Measurements from ENCODE around the gene HOXD8. TPM values are rescaled to one million over a fixed set of nuclear protein-coding genes. Genes with fewer than 3 reads are reported as not detected.
A peak's percentile ranks its signal among the peaks of the same experiment; 100 is the strongest.

HOXD8 gene
- total RNA-seq, 1 donor from 2014 or later = not detected

DNA sequence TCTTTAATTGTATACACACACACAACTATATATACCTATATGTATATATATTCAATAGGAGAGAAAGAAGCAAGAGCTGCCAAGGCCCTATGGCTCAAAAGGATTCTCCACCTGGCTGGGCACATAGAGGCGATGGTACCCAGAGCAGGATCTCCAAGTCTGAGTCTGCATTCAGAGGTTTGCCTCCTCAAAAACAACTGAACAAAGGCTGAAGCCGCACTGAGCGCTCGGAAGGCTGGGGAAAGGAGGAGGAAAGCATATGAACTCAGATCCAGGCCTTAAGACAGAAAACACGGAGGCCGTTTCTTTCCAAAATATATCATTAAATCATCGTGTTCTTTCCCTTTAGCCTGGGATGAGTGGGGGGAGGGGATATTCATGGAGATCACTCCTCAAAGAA lies 26.3 kb upstream of the HOXD8 start:
- peaks cover 6% of the 10 kb centered on the region for H3K9me3 Mint-ChIP-seq
- H3K36me3 ChIP-seq = no peaks in the 10 kb centered on the region
- no peaks in the 10 kb centered on the region for H3K9me3 ChIP-seq (ENCODE audit: low read depth)
- peaks cover 95% of the 10 kb centered on the region for H4K20me1 ChIP-seq (ENCODE audit: low read depth)
- no peak overlapping the region for H2AFZ ChIP-seq (replicated peaks)
- no peak overlapping the region for H3K4me3 ChIP-seq
- no peak overlapping the region for H3K4me3 Mint-ChIP-seq
- H3K36me3 Mint-ChIP-seq = no peaks in the 10 kb centered on the region
- no peaks in the 10 kb centered on the region for H3F3A ChIP-seq (ENCODE audit: low read depth)
- DNase-seq (ENCODE audit: low spot score) = no peak
- peaks cover 86% of the 10 kb centered on the region for H3K27me3 Mint-ChIP-seq (ENCODE audit: insufficient read depth, low read depth)
- no peak overlapping the region for H3K9ac ChIP-seq
- H3K4me1 Mint-ChIP-seq = peaks cover 10% of the 10 kb centered on the region
- H3K27me3 ChIP-seq = peaks cover 100% of the 10 kb centered on the region
- no peaks in the 10 kb centered on the region for H3K79me2 ChIP-seq (ENCODE audit: low read depth)
- TF ChIP-seq EZH2 (IDR thresholded peaks at IDR 0.05) (peak; percentile 20), EZH2phosphoT487 (IDR thresholded peaks at IDR 0.05) (peak; percentile 5)
- TF ChIP-seq, protein P1, sequence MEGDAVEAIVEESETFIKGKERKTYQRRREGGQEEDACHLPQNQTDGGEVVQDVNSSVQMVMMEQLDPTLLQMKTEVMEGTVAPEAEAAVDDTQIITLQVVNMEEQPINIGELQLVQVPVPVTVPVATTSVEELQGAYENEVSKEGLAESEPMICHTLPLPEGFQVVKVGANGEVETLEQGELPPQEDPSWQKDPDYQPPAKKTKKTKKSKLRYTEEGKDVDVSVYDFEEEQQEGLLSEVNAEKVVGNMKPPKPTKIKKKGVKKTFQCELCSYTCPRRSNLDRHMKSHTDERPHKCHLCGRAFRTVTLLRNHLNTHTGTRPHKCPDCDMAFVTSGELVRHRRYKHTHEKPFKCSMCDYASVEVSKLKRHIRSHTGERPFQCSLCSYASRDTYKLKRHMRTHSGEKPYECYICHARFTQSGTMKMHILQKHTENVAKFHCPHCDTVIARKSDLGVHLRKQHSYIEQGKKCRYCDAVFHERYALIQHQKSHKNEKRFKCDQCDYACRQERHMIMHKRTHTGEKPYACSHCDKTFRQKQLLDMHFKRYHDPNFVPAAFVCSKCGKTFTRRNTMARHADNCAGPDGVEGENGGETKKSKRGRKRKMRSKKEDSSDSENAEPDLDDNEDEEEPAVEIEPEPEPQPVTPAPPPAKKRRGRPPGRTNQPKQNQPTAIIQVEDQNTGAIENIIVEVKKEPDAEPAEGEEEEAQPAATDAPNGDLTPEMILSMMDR (IDR thresholded peaks at IDR 0.05) = no peak
- H3K27ac ChIP-seq = no peak overlapping the region
- no peak overlapping the region for H3K4me2 ChIP-seq
- no peaks in the 10 kb centered on the region for H3K4me1 ChIP-seq
- H3K27ac Mint-ChIP-seq = no peak overlapping the region

DNA sequence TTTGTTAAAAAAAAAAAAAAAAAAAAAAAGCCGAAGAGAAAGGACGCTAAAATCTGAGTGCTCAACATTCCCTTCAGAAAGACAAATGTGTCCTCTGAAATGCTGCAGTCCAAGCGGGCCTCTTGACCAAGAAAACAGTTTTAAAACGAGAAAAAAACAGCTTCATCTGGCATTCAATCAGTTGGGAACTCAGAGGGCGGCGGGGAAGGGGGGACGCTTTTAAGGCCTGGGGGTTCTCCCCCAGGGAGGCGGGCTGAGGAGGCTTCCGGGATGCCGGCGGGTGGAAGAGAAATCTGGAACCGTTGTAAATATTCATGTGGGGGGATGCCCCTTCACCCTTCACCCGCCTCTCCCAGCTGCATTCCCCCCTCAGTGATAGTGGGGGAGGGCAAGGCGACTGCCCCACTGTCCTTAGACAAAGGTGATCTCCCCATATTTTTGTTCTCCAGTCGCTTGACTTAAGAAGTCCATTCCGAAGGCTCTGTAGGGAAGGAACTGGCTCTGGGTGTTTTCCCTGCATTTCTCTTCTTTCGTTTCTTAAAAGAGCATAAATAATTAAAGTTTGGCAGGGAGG lies 25.7 kb upstream of the HOXD8 start:
- Mint-ChIP-seq H3K4me3 (no peak overlapping the region), H3K36me3 (no peaks in the 10 kb centered on the region), H3K9me3 (peaks cover 7% of the 10 kb centered on the region), H3K4me1 (peaks cover 10% of the 10 kb centered on the region), H3K27me3 (ENCODE audit: insufficient read depth, low read depth) (peaks cover 86% of the 10 kb centered on the region), H3K27ac (no peak overlapping the region)
- Histone ChIP-seq H3K79me2 (ENCODE audit: low read depth) (no peaks in the 10 kb centered on the region), H3K4me2 (no peak overlapping the region), H3K36me3 (no peaks in the 10 kb centered on the region), H3K27ac (no peak overlapping the region), H2AFZ (replicated peaks) (no peak overlapping the region), H3K4me1 (no peaks in the 10 kb centered on the region), H3K9ac (no peak overlapping the region), H3K9me3 (ENCODE audit: low read depth) (no peaks in the 10 kb centered on the region), H4K20me1 (ENCODE audit: low read depth) (peaks cover 95% of the 10 kb centered on the region), H3F3A (ENCODE audit: low read depth) (no peaks in the 10 kb centered on the region), H3K4me3 (no peak overlapping the region), H3K27me3 (peaks cover 100% of the 10 kb centered on the region)
- DNase-seq (ENCODE audit: low spot score) = no peak
- TF ChIP-seq EZH2 (IDR thresholded peaks at IDR 0.05) (no peak), EZH2phosphoT487 (IDR thresholded peaks at IDR 0.05) (no peak)
- TF ChIP-seq, protein P1 (IDR thresholded peaks at IDR 0.05) = no peak

DNA sequence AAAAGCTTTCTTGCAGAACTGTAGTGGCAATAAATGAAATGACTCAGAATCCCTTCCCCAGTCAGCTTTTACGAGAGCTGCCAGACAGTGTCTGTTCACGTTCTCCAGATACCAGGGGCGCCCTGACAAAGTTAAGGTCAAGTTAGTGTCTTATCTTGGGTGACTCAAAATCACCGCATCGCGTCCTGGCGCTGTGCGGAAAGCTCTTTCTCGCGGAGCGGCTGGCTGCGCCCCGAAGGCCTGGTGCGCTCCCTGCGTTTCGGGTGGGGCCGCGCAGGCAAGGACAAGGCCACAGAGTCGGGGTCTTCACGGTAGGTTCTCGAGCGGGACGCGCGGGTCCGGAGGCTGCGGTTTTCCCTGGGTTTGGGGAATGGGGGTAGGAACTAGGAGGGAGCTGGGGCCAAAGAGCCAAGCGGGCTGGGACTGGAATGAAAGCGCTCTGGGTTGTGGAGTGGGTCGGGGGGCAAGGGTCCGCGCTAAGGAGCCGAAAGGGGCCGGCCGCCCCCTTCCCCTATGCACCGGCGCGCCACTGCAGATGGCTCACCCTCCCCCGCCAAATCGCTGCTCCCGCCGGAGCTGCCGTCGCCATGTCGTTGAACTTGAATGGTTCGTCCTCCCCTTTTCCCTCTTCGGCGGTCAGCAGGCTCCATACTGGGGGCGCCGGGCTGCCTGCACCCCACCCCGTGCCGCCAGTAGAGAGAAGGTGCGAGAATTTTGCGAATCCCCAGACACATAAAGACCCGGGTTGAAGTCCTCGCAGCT lies 25.0 kb upstream of the HOXD8 start:
- Histone ChIP-seq H3K27ac (no peak overlapping the region), H3K27me3 (peaks cover 100% of the 10 kb centered on the region), H3K4me1 (no peaks in the 10 kb centered on the region), H2AFZ (replicated peaks) (no peak overlapping the region), H3K4me3 (no peak overlapping the region), H3K36me3 (no peaks in the 10 kb centered on the region), H3K9ac (no peak overlapping the region), H4K20me1 (ENCODE audit: low read depth) (peaks cover 95% of the 10 kb centered on the region), H3K4me2 (no peak overlapping the region), H3K9me3 (ENCODE audit: low read depth) (no peaks in the 10 kb centered on the region), H3F3A (ENCODE audit: low read depth) (no peaks in the 10 kb centered on the region), H3K79me2 (ENCODE audit: low read depth) (no peaks in the 10 kb centered on the region)
- no peak for DNase-seq (ENCODE audit: low spot score)
- Mint-ChIP-seq H3K27me3 (ENCODE audit: insufficient read depth, low read depth) (peaks cover 86% of the 10 kb centered on the region), H3K27ac (no peak overlapping the region), H3K4me1 (peaks cover 15% of the 10 kb centered on the region), H3K4me3 (no peak overlapping the region), H3K36me3 (no peaks in the 10 kb centered on the region), H3K9me3 (peaks cover 10% of the 10 kb centered on the region)
- TF ChIP-seq EZH2 (IDR thresholded peaks at IDR 0.05) (peak; percentile 98), EZH2phosphoT487 (IDR thresholded peaks at IDR 0.05) (peak; percentile 94)
- TF ChIP-seq, protein P1 (IDR thresholded peaks at IDR 0.05) = no peak

Measured in neural progenitor cell (in vitro differentiated cells).